GM12875 (cell line): ENCODE data around the gene EDNRB.
"Not testable (repeated sequence)": the region's sequence is repeated elsewhere in the genome, so short reads cannot be mapped to it uniquely, and the experiment has no call there.

ENCODE experiments used
- H3K4me3 ChIP-seq: one replicate; pipeline ENCODE4 v1.5.1; 2011; ENCODE audit warnings: low read depth, low read length, control low read depth
- TF ChIP-seq, protein P1 (sequence below): IDR thresholded peaks from 2 replicates; pipeline ENCODE4 v1.5.1; 2011; ENCODE audit warnings: low read depth, mild to moderate bottlenecking, control low read depth, inconsistent platforms, low read length, moderate library complexity, borderline replicate concordance; ENCODE audit not compliant: insufficient read depth

Gene EDNRB

DNA sequence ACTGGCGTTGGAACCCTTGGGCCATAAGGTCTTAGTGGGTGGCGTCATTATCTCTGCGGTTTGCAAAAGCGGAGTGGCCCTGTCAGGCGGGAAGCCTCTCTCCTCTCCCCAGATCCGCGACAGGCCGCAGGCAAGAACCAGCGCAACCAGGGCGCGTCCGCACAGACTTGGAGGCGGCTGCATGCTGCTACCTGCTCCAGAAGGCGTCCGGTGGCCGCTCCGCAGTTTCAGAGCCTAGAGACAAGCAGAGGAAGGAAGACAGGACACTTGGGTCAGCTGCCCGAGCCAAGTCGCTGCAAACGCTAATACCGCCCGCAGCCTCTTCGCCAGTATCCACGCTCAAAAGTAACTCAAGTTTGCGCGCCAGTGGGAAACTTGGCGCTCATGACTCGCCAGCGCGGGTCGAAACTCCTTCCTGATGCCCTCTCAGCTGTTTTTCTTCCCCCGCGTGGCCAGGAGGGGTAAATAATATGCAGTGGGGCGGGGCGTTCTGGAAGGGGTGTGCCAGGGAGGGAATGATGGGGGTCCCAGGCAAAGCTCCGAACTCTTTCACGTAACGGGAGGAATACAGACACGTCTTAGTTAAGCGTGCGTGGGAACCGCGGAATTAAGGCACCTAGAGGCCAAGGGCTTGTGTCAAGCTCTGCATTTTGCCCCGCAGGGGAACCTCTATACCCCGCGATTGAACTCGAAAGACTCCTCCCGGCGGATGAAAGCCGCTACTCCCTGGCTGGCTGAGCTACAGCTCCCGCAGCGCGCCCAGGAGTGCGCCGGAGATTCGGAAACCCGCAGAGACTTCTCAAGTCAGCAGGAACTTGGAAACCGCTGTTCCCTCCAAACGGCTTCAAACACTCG is at the start of gene EDNRB:
EDNRB (minus strand) TSS at position 441 of the 855 bp plus-strand sequence; CDS start at position 183, 258 bp downstream.
- TF ChIP-seq, protein P1, sequence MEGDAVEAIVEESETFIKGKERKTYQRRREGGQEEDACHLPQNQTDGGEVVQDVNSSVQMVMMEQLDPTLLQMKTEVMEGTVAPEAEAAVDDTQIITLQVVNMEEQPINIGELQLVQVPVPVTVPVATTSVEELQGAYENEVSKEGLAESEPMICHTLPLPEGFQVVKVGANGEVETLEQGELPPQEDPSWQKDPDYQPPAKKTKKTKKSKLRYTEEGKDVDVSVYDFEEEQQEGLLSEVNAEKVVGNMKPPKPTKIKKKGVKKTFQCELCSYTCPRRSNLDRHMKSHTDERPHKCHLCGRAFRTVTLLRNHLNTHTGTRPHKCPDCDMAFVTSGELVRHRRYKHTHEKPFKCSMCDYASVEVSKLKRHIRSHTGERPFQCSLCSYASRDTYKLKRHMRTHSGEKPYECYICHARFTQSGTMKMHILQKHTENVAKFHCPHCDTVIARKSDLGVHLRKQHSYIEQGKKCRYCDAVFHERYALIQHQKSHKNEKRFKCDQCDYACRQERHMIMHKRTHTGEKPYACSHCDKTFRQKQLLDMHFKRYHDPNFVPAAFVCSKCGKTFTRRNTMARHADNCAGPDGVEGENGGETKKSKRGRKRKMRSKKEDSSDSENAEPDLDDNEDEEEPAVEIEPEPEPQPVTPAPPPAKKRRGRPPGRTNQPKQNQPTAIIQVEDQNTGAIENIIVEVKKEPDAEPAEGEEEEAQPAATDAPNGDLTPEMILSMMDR = no peak
- peak within 1 kb of the TSS; percentile 46 for H3K4me3 ChIP-seq

- TF ChIP-seq, protein P1 = no peak
- H3K4me3 ChIP-seq = no peak overlapping the region
Measured at GRCh38 chr13:77966671-77967070, 48.0 kb upstream of the EDNRB start.

DNA sequence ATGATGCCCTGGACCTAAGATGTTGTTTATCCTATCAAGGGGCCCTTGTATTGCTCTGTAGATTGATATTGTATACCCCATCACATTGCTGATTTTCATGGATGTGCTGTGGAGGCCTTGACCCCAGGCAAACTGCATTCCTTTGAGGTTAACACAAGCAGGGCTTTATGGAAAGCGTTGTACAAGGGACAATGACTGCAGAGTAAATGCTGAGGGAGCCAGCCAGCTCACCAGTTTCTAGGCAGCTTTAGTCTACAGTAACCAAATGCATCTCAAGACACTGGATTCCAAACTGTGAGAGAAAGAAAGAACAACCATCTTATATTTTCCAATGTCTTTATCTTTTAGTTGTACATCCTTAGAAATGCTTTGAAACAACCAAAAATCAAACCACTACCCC is 34.1 kb upstream of the EDNRB start:
- TF ChIP-seq, protein P1 = no peak
- H3K4me3 ChIP-seq = no peak overlapping the region

DNA sequence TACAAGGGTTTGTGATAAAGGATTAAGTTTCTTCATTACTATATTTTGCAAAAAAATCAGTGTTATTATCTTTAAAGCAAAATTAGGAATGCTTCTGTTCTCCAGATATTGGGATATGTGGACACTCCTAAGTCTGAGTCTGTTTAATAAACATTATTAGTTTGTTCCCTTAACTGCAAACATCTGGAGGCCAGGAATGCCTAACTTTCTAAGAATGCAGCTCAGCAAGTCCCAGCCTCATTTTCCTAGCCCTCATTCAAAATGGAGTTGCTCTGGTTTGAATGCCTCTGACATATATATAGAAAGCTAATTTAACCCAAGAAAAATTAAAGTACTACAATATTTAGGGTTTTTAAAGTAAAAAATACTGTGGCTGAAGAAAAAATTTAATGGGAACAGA is 33.6 kb upstream of the EDNRB start:
- no peak overlapping the region for H3K4me3 ChIP-seq
- TF ChIP-seq, protein P1 = no peak

DNA sequence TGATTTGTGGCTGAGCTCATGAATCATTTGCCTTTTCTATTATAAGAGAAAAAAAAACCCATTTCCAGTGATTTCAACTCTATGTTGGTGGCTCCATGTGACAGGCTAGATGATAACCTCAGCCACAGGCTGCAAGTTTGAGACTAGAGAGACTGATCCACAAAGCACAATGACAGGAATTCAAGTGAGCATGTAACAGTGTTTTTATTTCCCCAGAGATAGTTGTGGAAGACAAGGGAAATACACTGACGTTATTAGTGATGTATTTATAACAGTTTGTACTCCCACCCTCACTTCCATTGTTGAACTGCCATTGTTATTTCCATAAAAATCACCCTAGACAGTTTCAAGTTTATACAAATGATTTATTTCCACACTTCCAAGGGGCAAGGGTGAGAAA is 27.9 kb upstream of the EDNRB start:
- H3K4me3 ChIP-seq = no peak overlapping the region
- TF ChIP-seq, protein P1 = no peak

- not testable (repeated sequence) for H3K4me3 ChIP-seq
Measured at GRCh38 chr13:77935063-77935462, 16.4 kb upstream of the EDNRB start.

DNA sequence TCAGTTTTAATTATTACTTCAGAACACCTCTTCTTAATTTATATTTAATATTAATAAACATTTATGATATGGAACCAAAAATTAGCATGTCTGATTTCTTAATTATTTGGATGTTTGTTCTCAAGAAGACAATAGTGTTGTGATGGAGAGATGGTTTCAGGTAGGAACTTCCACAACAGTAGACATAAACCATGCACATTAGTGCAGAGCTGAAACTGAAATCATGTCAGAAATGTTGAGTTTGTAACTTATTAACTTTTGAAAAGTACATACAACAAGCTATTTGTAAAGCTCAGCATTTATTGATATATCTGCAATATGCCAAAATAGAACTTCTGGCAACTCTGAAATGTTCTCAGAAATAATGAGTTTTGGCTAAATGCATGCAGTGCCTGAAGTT is 11.8 kb upstream of the EDNRB start:
- no peak overlapping the region for H3K4me3 ChIP-seq
- TF ChIP-seq, protein P1 = no peak
